NCI-H1417 (cell line): Measurements from ENCODE around the gene EEF1AKMT2.
"Not testable (repeated sequence)": the region's sequence is repeated elsewhere in the genome, so short reads cannot be mapped to it uniquely, and the experiment has no call there.

Source experiments
- DNase-seq, 3 experiments: peaks; one replicate each; lab custom pipeline; 2025; lab: John Stamatoyannopoulos, UW

The EEF1AKMT2 gene

DNA sequence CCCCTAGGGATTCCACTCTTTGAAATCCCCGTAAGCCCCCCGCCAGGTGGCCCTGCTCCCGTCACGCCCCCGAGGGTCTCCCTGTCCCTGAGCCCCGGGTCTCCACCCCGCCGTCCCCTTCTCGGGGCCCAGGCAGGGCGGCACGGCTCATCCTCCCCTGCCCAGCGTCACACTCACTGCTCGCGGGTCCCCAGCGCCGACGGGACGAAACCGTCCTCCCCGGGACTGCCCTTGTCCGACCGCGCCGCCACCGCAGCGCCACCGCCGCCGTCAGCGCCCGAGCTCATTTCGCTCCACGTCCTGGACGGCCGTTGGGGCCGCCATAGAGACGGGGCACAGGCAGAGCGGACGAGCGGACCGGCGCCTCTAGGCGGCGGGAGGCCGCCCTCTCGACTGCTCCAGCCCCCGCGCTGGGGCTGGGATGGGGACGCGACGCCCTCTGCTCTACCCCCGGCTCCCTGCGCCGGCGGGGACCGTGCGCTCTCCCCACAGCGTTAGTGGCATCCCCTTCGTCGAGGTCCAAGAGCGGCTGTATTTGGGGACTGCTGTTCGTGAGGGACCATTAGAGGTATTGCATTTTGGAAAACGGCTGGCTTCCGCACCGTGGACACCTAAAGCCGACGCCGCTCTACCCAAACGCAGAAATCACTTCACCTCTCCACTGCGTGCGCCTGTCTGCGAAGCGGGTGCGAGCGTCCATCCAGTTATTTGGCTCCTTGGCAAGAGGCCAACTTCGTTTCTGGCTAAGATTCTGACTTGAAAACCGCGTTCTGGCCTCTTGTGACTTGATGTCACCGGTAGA lies at the start of gene EEF1AKMT2:
Gene EEF1AKMT2 (minus strand): TSS at position 341 of the 802 bp plus-strand sequence. CDS start 54 bp downstream, at position 287.
- DNase-seq: peak; percentile 76 to 89 (median 86)

GRCh38 chr10:124837687-124838086 lies 46.0 kb upstream of the EEF1AKMT2 start:
- DNase-seq: no peak

- DNase-seq: no peak
Observed at GRCh38 chr10:124831116-124831515, 39.4 kb upstream of the EEF1AKMT2 start.

DNA sequence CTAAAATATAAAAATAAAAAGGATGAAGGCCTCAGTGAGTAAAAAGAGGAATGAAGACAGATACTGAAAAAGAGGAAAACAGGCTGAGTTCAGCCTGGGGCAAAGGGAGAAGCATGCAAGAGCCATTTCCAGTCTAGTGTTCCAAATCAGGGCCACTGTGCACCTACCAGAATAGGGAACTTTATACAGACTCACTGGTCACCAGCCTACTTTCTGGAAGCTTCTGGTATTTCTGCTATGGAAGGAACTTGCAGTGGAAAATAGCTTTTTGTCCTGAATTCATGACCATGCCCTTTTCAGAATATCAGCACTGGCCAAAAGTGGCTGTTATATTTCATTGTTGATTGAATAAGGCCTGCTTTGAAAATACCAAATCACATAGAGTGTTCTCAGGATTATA lies 38.8 kb upstream of the EEF1AKMT2 start:
- DNase-seq: no peak

DNA sequence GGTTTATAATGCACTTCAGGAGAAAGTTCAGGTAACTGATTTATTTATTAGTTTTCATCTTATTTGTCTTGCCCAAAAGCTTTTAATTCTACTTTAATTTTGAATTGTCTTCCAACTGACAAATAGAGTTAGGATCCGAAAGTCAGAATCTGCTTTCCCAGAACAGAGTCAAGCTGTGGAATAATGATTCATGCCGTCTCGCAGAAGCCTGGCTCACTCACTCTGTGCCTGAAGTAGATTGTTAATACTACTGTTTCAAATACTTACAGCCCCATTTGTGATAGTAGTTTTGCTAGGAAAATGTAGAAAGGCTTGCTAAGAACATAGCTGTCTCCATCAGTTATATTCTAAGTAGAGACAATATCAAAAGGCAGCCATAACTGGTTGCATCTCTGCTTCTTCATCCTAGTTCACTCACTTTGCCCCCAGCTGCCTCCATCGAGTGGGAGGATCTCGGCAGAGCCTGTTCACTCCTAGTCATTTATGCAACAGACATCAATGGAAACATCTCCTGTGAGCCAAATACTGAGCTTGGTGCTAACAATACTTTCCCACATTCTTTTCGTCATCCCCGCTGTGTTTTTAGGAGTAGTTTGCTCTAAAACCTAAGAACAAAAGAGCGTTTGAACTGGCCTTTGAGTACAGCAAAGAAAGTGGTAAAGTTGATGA lies 37.9 kb upstream of the EEF1AKMT2 start:
- no peak for DNase-seq

DNA sequence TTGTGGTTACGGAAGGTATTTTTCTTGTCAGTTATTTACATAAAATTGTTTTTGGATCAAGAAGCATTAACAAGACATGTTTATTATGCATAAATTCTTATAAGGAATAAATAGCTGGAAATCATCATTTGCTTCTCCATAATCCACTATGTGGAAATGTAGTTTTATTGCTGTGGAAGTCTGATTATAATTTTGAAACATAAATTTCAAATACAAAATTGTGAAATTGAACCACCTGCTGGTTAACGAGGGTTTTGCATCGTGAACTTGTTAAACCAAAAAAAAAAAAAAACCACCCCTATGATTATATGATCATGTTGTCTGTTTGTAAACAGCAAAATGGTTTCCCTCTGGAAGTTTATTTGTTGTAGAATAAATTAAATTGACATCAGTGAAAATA lies 35.8 kb upstream of the EEF1AKMT2 start:
- peak in 2 of 3 experiments; percentile 2 to 4 for DNase-seq

DNA sequence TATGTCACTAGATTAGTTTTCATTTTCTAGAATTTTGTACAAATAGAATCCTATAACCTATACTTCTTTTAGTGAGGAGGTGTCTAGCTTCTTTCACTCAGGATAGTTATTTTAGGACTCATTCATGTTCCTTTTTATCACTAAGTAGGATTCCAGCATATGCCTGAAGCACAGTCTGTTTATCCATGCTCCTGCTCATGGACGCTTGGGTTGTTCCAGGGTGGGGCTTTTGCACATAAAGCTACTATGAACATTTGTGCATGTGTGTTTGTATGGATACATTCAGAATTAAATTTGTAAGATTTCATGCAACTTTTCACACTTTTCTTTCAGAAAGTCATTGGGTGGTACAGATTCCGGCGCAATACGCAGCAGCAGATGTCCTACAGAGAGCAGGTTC lies 34.6 kb upstream of the EEF1AKMT2 start:
- no peak for DNase-seq

GRCh38 chr10:124825702-124826101 lies 34.0 kb upstream of the EEF1AKMT2 start:
- DNase-seq: no peak

DNA sequence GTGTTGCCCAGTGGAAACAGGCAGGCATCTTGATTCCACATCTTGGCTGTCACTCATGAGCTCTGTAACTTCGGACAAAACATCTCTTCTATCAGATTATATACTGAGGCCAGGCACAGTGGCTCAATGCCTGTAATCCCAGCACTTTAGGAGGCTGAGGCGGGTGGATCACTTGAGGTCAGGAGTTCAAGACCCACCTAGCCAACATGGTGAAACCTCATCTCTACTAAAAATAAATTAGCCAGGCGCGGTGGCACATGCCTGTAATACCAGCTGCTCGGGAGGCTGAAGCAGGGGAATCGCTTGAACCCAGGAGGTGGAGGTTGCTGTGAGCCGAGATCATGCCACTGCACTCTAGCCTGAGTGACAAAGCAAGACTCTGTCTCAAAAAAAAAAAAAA lies 33.2 kb upstream of the EEF1AKMT2 start:
- DNase-seq: not testable (repeated sequence)

GRCh38 chr10:124824507-124824906 lies 32.8 kb upstream of the EEF1AKMT2 start:
- DNase-seq: no peak

- no peak for DNase-seq
Observed at GRCh38 chr10:124821520-124821919, 29.8 kb upstream of the EEF1AKMT2 start.

DNA sequence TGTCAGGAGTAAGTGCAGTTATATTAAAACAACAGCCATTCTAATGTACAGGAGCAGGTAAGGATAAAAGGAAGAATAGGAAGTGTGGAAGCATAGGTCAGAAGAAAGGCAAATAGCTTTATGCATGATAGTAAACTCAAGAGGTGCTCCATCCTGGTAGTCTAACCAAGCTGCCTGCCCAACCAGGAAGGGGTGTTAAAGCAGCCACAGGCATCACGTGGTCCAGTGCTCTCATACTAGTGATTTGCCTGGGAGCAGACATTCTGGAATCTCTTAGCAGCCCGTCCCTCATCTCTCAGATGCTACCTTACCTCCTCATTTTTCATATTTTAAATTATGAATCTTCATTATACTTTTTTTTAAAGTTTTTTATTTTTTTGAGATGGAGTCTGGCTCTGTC lies 28.4 kb upstream of the EEF1AKMT2 start:
- peak in 1 of 3 experiments; percentile 63 for DNase-seq

DNA sequence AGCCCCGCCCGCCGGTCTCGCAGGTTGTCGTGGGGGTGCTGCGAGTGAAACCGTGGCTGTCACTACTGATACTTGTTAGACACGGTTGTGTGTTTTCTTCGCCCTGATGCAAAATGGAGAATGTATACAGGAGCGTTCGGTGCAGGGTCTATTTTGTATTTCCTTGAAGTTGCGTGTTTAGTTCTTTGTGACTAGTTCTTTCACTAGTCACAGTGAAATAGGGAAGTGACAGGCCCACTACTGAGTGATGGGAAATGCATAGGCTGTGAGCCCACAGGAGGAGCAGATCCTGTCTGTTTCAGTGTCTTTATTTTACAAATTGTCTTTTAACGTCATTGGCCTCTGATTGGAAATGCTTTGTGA lies 10.6 kb upstream of the EEF1AKMT2 start:
- DNase-seq: no peak

DNA sequence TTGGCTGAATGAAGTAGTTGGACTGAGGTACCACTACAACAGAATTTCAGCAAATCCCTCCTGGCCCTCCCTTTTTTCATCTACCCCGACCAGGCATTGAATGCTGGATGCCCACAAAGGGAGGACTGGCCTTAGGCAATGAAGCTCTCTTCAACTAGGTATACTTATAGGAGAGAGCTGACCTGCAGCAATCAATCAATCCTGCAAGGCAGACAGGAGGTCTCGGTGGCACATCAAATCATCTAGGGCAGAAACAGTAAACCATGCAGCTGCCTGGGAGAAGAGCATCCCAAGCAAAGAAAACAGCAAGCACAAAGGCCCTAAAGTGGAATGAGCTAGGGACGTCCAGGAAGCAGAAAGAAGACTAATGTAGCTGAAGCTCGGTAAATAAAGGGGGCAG lies 7.5 kb upstream of the EEF1AKMT2 start:
- peak in 1 of 3 experiments; percentile 1 for DNase-seq

- DNase-seq: no peak
Observed at GRCh38 chr10:124798781-124799180, 7.1 kb upstream of the EEF1AKMT2 start.

GRCh38 chr10:124798364-124798763 lies 6.7 kb upstream of the EEF1AKMT2 start:
- peak in 1 of 3 experiments; percentile 0 for DNase-seq

DNA sequence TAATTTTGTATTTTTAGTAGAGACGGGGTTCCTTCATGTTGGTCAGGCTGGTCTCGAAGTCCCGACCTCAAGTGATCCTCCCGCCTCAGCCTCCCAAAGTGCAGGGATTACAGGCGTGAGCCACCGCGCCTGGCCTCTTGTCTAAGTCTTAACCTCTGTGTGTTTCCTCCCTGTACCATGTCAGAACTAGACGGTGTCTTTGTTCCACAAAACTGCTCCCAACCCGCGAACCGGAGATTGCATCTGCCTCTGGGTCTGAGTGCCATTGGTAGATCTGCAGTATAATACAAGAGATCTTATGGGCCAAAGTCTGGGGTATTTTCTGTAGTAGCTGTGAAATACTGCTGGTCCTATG lies 1.3 kb upstream of the EEF1AKMT2 start:
- no peak for DNase-seq

DNA sequence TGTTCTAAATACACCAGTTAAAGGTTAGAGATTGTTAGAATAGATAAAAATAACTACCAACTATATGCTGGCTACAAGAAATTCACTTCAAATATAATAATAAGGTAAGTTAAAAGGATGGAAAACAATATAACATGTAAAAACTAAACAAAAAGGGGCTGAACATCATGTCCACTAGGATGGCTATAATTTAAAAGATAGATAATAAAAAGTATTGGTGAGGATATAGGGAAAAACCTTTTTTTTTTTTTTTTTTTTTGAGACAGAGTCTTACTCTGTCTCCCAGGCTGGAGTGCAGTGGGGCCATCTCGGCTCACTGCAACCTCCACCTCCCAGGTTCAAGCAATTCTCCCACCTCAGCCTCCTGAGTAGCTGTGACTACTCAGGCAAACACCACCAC lies 8.8 kb downstream of the EEF1AKMT2 start:
- DNase-seq: not testable (repeated sequence)

- no peak for DNase-seq
Observed at GRCh38 chr10:124768791-124769190, 22.9 kb downstream of the EEF1AKMT2 start.

- DNase-seq: no peak
Observed at GRCh38 chr10:124765256-124765655, 26.4 kb downstream of the EEF1AKMT2 start.

- no peak for DNase-seq
Observed at GRCh38 chr10:124763267-124763666, 28.4 kb downstream of the EEF1AKMT2 start.

DNA sequence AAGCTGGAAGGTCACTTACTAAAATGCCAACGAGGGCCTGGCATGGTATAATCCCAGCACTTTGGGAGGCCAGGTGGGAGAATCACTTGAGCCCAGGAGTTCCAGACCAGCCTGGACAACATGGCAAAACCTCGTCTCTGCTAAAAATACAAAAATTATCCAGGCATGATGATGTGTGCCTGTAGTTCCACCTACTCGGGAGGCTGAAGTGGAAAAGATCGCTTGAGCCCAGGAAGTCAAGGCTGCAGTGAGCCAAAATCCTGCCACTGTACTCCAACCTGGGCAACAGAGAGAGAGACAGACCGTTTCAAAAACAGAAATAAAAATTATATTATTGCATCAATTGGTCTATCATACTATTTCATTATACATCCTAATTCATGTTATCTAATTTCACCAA lies 29.4 kb downstream of the EEF1AKMT2 start:
- no peak for DNase-seq

DNA sequence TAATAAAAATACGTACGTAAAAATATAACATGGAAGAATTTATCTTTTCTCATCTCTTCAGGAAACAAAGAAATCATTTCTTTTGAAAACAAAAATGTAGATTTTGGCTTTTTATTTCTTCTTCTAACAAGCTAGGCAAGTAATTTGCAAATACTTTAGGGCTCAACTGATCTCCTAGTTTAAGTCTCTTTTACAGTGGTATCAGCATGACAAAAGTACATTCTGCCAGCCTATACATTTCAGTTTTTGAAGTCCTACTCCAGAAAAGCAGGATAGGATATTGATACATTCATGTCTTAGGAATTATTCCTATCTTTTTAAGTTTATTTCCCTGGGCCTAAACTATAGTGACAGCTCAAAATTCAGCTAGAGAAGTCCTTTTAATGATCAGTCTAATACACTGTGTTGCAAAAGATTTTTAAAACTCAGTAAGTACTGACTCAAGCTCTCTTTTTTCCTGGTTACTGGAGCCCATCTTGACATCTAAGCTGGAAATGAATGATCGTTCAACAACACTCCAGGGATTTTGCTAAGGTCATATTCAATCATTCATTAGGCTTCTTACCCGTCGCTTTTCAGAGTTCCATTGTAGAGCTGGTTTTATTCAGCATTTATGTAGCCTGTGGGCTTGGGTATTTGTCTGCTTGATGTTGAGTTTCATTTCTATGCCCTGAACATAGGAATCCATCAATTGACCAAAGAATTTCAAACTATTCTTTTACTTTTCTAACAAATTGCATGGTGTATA lies 35.4 kb downstream of the EEF1AKMT2 start:
- no peak for DNase-seq
